ENCODE results near the gene APOBEC3B. TPM values are rescaled to one million over a fixed set of nuclear protein-coding genes. Genes with fewer than 3 reads are reported as not detected.
A peak's percentile ranks its signal among the peaks of the same experiment; 100 is the strongest.
"Not testable (repeated sequence)": the region's sequence is repeated elsewhere in the genome, so short reads cannot be mapped to it uniquely, and the experiment has no call there.

Gene APOBEC3B
- total RNA-seq, 4 donors from 2014 or later, result 1.1 to 5.3 (median 3.1) TPM; not detected in 1

DNA sequence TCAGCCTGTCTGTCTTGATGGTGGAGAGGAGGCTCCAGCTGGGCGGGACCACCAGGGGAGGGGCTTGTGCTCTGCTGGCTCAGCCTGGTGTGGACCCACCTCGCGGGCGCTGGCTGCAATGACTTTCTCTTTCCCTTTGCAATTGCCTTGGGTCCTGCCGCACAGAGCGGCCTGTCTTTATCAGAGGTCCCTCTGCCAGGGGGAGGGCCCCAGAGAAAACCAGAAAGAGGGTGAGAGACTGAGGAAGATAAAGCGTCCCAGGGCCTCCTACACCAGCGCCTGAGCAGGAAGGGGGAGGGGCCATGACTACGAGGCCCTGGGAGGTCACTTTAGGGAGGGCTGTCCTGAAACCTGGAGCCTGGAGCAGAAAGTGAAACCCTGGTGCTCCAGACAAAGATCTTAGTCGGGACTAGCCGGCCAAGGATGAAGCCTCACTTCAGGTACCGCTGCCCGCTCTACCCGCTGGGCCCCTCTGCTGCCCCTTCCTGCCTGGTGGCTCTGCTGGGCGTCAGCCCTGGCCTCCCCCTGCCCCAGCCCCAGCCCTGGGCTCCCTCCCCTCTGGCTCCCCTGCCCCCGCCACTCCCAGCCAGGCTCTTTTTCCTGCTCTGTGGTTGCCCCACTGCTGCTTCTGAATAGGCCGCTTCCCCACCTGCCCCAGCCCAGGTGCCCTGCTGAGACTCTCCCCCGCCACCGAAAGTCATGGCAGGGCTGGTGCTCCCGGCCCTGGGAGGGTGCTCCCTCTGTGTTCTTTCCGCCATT is 58.6 kb downstream of the APOBEC3B start, which contains the start of gene APOBEC3F:
TSS of gene APOBEC3F (plus strand) at position 327 of the 759 bp plus-strand sequence. CDS start at position 424, 97 bp downstream.
- 0% methylated on average over 5 to 7 of the region's 21 CpGs for WGBS, 2 donors

DNA sequence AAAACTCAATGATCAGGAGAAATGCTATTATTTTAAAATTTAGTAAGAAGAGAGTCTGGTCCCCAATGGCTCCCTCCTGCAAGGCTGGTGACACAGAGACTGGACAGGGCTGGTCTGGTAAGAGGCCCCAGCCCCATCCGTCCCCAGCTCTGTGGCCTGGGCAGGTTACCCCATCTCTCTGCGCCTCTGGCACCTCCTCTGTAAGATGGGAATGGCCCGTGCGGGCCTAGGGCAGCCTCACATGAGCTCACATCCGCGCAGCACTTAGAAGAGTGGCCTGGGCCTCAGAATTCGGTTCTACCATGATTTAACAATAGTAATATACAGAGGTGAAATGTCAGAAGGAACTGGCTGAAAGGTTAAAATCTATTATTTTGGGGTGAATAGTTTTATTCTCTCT is 59.8 kb downstream of the APOBEC3B start:
- H3K9me3 ChIP-seq, result no peaks in the 10 kb centered on the region
- no peak overlapping the region for H3K27ac ChIP-seq
- no peak for TF ChIP-seq POLR2A (IDR thresholded peaks at IDR 0.05)
- TF ChIP-seq, protein P1, sequence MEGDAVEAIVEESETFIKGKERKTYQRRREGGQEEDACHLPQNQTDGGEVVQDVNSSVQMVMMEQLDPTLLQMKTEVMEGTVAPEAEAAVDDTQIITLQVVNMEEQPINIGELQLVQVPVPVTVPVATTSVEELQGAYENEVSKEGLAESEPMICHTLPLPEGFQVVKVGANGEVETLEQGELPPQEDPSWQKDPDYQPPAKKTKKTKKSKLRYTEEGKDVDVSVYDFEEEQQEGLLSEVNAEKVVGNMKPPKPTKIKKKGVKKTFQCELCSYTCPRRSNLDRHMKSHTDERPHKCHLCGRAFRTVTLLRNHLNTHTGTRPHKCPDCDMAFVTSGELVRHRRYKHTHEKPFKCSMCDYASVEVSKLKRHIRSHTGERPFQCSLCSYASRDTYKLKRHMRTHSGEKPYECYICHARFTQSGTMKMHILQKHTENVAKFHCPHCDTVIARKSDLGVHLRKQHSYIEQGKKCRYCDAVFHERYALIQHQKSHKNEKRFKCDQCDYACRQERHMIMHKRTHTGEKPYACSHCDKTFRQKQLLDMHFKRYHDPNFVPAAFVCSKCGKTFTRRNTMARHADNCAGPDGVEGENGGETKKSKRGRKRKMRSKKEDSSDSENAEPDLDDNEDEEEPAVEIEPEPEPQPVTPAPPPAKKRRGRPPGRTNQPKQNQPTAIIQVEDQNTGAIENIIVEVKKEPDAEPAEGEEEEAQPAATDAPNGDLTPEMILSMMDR (IDR thresholded peaks at IDR 0.05), result no peak
- 84 to 94% methylated on average over 4 to 7 of the region's 7 CpGs for WGBS, 2 donors
- H3K36me3 ChIP-seq, result peaks cover 0 to 26% (median 0%) of the 10 kb centered on the region in 3 donors
- intact Hi-C loops (cut with DNase I), result no loop called here
- H3K4me3 ChIP-seq, result no peak overlapping the region
- peaks cover 0 to 18% (median 11%) of the 10 kb centered on the region in 3 donors for H3K4me1 ChIP-seq
- DNase-seq, result no peak
- no peaks in the 10 kb centered on the region for H3K27me3 ChIP-seq

More for the DNA sequence above, 58.6 kb downstream of the APOBEC3B start, which contains the start of gene APOBEC3F:
- H3K36me3 ChIP-seq, result peaks cover 0 to 21% (median 0%) of the 10 kb centered on the region in 3 donors
- H3K9me3 ChIP-seq; H3K27me3 ChIP-seq; DNase-seq; intact Hi-C loops (cut with DNase I): not testable (repeated sequence)
- peak within 1 kb of the TSS; percentile 52 to 74 (median 60) for H3K4me3 ChIP-seq
- H3K27ac ChIP-seq, result peak within 1 kb of the TSS; percentile 82 to 95 (median 90)
- H3K4me1 ChIP-seq, result peaks cover 0 to 18% (median 11%) of the 10 kb centered on the region in 3 donors
- TF ChIP-seq POLR2A (IDR thresholded peaks at IDR 0.05), result peak in 1 of 4 donors; percentile 47

Other genes starting within 250 kb of the APOBEC3B start
- gene SUN2, start 226.3 kb upstream of the APOBEC3B start, total RNA-seq, result 100 to 1,000 TPM in 3 of 4 donors, 10 to 100 TPM in 1; 94.2 to 307 (median 191) TPM
- gene DNAL4, start 188.2 kb upstream of the APOBEC3B start, total RNA-seq, result 10 to 100 TPM in 3 of 4 donors, 1 to 10 TPM in 1; 7.3 to 15.5 (median 13.7) TPM
- gene NPTXR, start 138.3 kb upstream of the APOBEC3B start, total RNA-seq, result 1 to 10 TPM in 1 of 4 donors, under 1 TPM in 3; 0.26 to 2.3 (median 0.63) TPM
- gene CBX6, start 110.1 kb upstream of the APOBEC3B start, total RNA-seq, result 10 to 100 TPM in 2 of 4 donors, 1 to 10 TPM in 2; 7.8 to 27.7 (median 11.8) TPM
- gene APOBEC3A, start 24.7 kb upstream of the APOBEC3B start, total RNA-seq, result 10 to 100 TPM in 1 of 4 donors, 1 to 10 TPM in 1, under 1 TPM in 2; 0.57 to 27.3 (median 1.3) TPM
- 10 to 100 TPM in 1 of 4 donors, 1 to 10 TPM in 3; 7.6 to 20.3 (median 9.0) TPM for gene APOBEC3C, start 31.9 kb downstream of the APOBEC3B start, total RNA-seq
- 1 to 10 TPM in 1 of 4 donors, under 1 TPM in 2, not detected in 1; 0.35 to 1.2 (median 0.76) TPM for gene APOBEC3D, start 38.8 kb downstream of the APOBEC3B start, total RNA-seq
- 1 to 10 TPM in 3 of 4 donors, under 1 TPM in 1; 0.44 to 2.7 (median 2.2) TPM for gene APOBEC3F, start 58.5 kb downstream of the APOBEC3B start, total RNA-seq
- 10 to 100 TPM in 2 of 4 donors, 1 to 10 TPM in 1, under 1 TPM in 1; 0.91 to 12.1 (median 6.5) TPM for gene APOBEC3G, start 94.9 kb downstream of the APOBEC3B start, total RNA-seq
- gene APOBEC3H, start 114.9 kb downstream of the APOBEC3B start, total RNA-seq, result under 1 TPM in 2 of 4 donors, not detected in 2; 0.92 to 0.95 TPM
- gene CBX7, start 170.3 kb downstream of the APOBEC3B start, total RNA-seq, result 10 to 100 TPM in 3 of 4 donors, 1 to 10 TPM in 1; 4.7 to 56.1 (median 19.5) TPM

Data from esophagus squamous epithelium (tissue), 5 donors.